Activated CD8-positive, alpha-beta memory T cell treated with anti-CD3 and anti-CD28 coated beads for 4 hours (primary cell): Measurements from ENCODE around the gene AQR.
"Not testable (repeated sequence)": the region's sequence is repeated elsewhere in the genome, so short reads cannot be mapped to it uniquely, and the experiment has no call there.

ENCODE experiments used
- DNase-seq, 2 donors: peaks; one replicate each; pipeline ENCODE4 v3.0.0-alpha.2; 2020; ENCODE audit warnings: low read depth in 2 of 2

Gene AQR

GRCh38 chr15:34953851-34954250 lies 15.7 kb downstream of the AQR start:
- DNase-seq = no peak

- DNase-seq = no peak
Observed at GRCh38 chr15:34952481-34952880, 17.1 kb downstream of the AQR start.

- DNase-seq = no peak
Observed at GRCh38 chr15:34951993-34952392, 17.5 kb downstream of the AQR start.

- no peak for DNase-seq
Observed at GRCh38 chr15:34944936-34945335, 24.6 kb downstream of the AQR start.

GRCh38 chr15:34943711-34944110 lies 25.8 kb downstream of the AQR start:
- no peak for DNase-seq

- DNase-seq = not testable (repeated sequence)
Observed at GRCh38 chr15:34943264-34943663, 26.3 kb downstream of the AQR start.

- no peak for DNase-seq
Observed at GRCh38 chr15:34942363-34942762, 27.2 kb downstream of the AQR start.

- DNase-seq = no peak
Observed at GRCh38 chr15:34941831-34942230, 27.7 kb downstream of the AQR start.

GRCh38 chr15:34941185-34941698 lies 28.3 kb downstream of the AQR start:
- no peak for DNase-seq

- DNase-seq = no peak
Observed at GRCh38 chr15:34933432-34933975, 36.0 kb downstream of the AQR start.

GRCh38 chr15:34928349-34928748 lies 41.2 kb downstream of the AQR start:
- not testable (repeated sequence) for DNase-seq

- no peak for DNase-seq
Observed at GRCh38 chr15:34927726-34928125, 41.8 kb downstream of the AQR start.

GRCh38 chr15:34914317-34914716 lies 55.2 kb downstream of the AQR start:
- no peak for DNase-seq

GRCh38 chr15:34905047-34905446 lies 64.5 kb downstream of the AQR start:
- DNase-seq = no peak

GRCh38 chr15:34904527-34904926 lies 65.0 kb downstream of the AQR start:
- no peak for DNase-seq

GRCh38 chr15:34900748-34901147 lies 68.8 kb downstream of the AQR start:
- no peak for DNase-seq

- no peak for DNase-seq
Observed at GRCh38 chr15:34896183-34896582, 73.4 kb downstream of the AQR start.

GRCh38 chr15:34893967-34894366 lies 75.6 kb downstream of the AQR start:
- DNase-seq = no peak

GRCh38 chr15:34892963-34893591 lies 76.5 kb downstream of the AQR start:
- no peak for DNase-seq

- DNase-seq = no peak
Observed at GRCh38 chr15:34890424-34890823, 79.1 kb downstream of the AQR start.

GRCh38 chr15:34889476-34889875 lies 80.1 kb downstream of the AQR start:
- DNase-seq = no peak

GRCh38 chr15:34886134-34886533 lies 83.4 kb downstream of the AQR start:
- DNase-seq = no peak

- DNase-seq = no peak
Observed at GRCh38 chr15:34883633-34884032, 85.9 kb downstream of the AQR start.

- DNase-seq = no peak
Observed at GRCh38 chr15:34883042-34883441, 86.5 kb downstream of the AQR start.
